Activated CD4-positive, alpha-beta T cell treated with anti-CD3 and anti-CD28 coated beads for 48 hours (primary cell): ENCODE measurements around the gene DDX41.
"Not testable (repeated sequence)": the region's sequence is repeated elsewhere in the genome, so short reads cannot be mapped to it uniquely, and the experiment has no call there.

Experiments
- DNase-seq: peaks from one replicate; pipeline ENCODE4 v3.0.0-alpha.2; 2020

The DDX41 gene

GRCh38 chr5:177537389-177538361, 20.9 kb upstream of the DDX41 start:
- DNase-seq = no peak

GRCh38 chr5:177536386-177536785, 19.6 kb upstream of the DDX41 start:
- no peak for DNase-seq

DNA sequence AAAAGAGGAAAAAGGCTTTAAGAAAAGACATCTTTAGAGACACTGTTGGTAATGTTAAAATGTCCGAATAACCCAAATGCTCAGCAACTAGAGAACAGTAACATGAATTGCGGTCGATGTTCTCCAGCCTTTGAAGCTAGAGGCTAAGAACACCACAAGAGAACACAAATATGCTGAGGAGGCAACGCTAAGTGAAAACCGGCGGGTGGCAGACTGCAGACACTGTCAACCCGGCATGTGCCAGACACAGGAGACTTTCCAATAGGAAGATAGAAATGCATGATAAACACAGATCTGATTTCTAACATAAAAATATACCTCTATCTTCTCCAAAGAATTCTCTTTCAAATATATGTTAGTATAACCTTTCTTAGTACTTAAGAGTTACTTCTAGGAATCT, 18.4 kb upstream of the DDX41 start:
- no peak for DNase-seq

- DNase-seq = not testable (repeated sequence)
These were observed 17.7 kb upstream of the DDX41 start for GRCh38 chr5:177534433-177534832.

DNA sequence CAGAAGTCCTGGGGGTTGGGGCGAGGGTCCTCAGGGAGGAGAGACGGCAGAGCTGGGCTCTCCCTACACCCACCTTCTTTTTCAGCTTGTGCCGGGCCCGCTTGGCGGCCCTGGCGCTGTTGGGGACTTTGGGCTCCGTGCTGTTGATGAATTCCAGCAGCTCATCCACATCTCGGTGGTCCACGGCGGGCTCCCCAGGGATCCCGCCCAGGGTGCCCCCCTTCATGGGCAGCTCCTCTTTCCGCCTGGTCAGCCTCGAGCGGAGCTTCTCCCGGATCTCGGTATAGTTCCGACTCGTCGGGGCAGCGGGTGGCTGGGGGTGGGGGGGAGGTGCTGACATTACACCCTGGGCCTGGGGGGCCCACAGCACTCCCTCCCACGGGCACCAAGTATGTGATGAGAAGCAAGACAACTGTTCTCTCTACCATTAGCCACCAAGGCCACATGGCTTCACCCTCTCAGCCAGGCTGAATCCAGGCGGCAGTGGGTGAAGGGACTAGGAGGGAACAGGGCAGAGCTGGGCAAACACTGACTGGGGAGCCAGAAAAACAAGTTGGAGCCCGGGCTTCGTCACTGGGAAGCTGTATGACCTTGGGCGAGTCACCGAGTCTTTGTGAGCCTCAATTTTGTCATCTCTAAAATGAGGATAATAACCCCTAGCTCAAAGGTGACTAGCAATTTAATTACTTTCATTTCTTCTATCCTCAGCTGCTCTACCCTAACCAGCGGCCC, 14.6 kb upstream of the DDX41 start:
- DNase-seq = no peak

- DNase-seq = no peak
These were observed 13.9 kb upstream of the DDX41 start for GRCh38 chr5:177530638-177531037.

- DNase-seq = no peak
These were observed 12.8 kb upstream of the DDX41 start for GRCh38 chr5:177529247-177530203.

- no peak for DNase-seq
These were observed 11.9 kb upstream of the DDX41 start for GRCh38 chr5:177528631-177529030.

GRCh38 chr5:177527595-177527994, 10.8 kb upstream of the DDX41 start:
- no peak for DNase-seq

- DNase-seq = no peak
These were observed 10.0 kb upstream of the DDX41 start for GRCh38 chr5:177526791-177527190.

DNA sequence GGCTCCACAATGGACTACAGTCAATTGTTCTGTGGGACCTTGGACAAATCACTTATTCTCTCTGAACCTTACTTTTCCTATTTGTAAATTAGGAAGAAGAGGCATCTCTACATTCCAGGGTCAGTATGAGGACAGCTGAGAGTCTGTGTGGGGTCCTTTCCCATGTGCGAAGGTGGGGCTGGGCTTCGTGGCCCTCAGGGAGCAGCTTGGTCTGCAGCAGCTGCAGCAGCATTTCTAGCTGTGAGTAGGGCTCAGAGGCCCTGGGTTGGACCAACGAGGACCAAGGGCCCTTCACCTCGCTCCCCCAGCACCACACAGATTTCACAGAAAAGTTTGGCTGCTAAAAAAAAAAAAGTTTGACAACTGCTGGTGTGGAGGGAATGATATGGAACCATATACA, 9.4 kb upstream of the DDX41 start:
- no peak for DNase-seq

DNA sequence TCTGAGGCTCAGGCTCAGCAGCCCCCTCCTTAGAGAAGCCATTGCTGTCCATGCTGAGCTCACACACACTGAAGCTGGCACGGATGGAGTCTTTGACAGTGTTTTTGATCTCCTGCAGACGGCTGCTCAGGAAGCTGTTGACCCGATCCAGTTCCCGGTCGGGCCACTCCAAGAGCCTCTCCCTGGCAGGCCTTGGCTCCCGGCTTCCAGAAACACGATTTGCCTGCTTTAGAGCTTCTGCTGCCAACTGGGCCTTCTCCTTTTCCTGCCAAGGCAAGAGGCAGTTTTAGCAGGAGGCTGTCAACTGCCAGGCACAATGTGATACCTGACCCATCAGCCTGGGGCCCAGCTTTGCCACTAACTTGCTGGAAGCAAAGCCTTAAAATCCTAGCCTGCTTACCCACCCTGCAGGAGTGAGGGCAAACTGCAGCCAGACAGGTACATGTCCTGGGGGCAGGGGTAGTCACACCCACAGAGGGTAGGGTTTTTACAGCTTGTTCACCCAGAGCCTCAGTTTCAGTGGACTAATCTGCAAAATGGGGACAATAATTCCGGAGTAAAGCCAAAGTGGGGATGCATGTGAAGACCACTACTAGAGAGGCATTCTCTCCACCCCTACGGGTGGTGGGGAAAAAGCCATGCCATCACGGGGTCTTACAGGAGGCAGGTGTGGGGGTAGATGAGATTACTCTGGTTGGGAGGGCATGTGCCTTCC, 8.3 kb upstream of the DDX41 start:
- DNase-seq = no peak

GRCh38 chr5:177524539-177524900, 7.8 kb upstream of the DDX41 start:
- DNase-seq = no peak

- no peak for DNase-seq
These were observed 7.2 kb upstream of the DDX41 start for GRCh38 chr5:177523711-177524538.

- no peak for DNase-seq
These were observed 4.3 kb upstream of the DDX41 start for GRCh38 chr5:177520916-177521513.

DNA sequence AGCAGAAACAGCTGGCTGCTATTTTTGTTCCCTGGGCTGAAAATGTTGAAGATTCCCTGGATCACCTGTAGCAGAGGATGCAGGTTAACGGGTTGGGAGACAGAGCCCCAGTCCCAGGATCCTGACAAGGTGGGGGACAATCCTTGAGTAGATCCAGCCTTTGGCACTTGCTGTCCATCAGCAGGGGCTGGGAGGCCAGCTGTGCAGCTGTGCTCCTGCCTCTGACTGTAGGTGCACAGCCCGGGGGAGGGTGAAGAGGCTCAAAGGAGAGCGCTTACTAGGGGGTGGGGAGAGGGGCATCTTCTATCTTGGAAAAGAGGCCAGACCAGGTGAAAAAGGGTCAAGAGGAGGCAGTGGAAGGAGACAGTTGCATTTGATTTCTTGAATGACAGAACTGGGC, 3.5 kb upstream of the DDX41 start:
- no peak for DNase-seq

DNA sequence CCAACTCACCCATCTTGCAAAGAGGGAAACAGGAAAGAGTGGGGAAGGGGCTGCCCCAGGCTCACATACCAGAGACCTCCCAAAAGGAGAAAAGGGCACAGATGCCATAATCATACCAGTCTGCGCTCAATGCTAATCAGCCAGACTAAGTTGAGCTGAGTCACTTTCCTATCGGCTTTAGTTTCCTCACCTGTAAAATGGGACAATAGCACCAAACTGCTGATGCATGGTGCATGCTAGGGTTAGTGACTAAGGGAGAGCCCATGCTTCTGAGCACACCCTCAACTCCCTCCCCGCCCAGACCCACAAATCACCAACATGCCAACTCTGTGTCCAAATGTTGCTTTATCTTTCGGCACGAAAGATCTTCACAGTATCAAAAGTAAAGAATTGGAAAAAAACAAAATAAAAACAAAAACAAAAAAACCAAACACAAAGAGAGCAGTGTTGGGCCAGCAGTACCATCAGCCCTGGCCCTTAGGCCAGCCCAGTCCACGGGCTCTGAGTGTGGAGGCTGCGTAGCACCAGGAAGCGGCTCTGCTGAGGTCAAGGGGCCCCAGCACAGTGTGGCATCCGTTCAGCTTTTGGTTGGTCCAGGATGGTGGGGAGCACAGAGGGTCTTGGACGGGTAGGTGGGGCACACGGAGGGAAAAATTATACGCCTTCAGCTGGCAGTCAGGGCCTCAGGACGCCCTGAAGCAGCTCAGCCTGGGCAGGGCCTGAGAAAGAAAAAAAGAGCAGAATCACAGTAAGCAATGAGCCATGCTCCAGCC, 2.9 kb upstream of the DDX41 start:
- DNase-seq = no peak

- DNase-seq = no peak
These were observed 1.2 kb downstream of the DDX41 start for GRCh38 chr5:177515580-177515979.

DNA sequence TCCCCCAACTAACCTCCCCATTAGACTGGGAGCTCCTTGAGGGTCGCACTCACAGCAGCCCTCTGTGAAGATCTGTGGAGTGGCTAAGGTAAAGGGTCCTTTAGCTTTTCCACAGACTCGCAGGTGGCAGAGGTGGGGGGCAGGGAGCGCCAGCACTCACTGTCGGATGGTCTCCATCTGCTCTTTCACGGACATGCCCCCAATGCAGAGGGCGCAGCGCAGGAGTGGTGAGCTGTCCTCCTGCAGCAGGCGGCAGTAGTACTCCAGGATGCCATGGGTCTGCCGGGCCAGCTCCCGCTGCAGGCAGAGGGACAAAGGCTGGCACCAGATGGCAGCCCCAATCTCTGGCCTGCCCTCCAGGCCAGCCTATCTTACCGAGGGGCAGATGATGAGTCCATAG, 2.2 kb downstream of the DDX41 start:
- no peak for DNase-seq

GRCh38 chr5:177513500-177513899, 3.3 kb downstream of the DDX41 start:
- no peak for DNase-seq
